Hepatocyte (in vitro differentiated cells): Measurements from ENCODE around the gene PRKRIP1. TPM values are rescaled to one million over a fixed set of nuclear protein-coding genes. Genes with fewer than 3 reads are reported as not detected.

Experiments
- DNase-seq: peaks from one replicate; pipeline ENCODE4 v3.0.0-alpha.2; 2016; ENCODE audit warnings: low spot score
- H2AFZ ChIP-seq: fragments of 200-600 bp; sonication (generic); 2 replicates; pipeline ENCODE4 v1.6.0; 2016; ENCODE audit warnings: antibody characterized with exemption, mild to moderate bottlenecking
- H3K27ac ChIP-seq: fragments of 200-600 bp; sonication (generic); 2 replicates; pipeline ENCODE4 v1.5.1; 2016; ENCODE audit warnings: mild to moderate bottlenecking
- H3K27me3 ChIP-seq: fragments of 200-600 bp; sonication (generic); 2 replicates; pipeline ENCODE4 v1.6.1; 2016
- H3K36me3 ChIP-seq: fragments of 200-600 bp; sonication (generic); replicated peaks from 2 replicates; pipeline ENCODE4 v1.5.1; 2016; ENCODE audit warnings: low read depth; ENCODE audit not compliant: insufficient read depth
- H3K4me1 ChIP-seq: fragments of 200-600 bp; sonication (generic); 2 replicates; pipeline ENCODE4 v1.5.1; 2016; ENCODE audit warnings: mild to moderate bottlenecking, moderate library complexity; ENCODE audit not compliant: insufficient read depth
- H3K4me2 ChIP-seq: fragments of 200-600 bp; sonication (generic); 2 replicates; pipeline ENCODE4 v1.6.0; 2016
- H3K4me3 ChIP-seq: fragments of 200-600 bp; sonication (generic); 2 replicates; pipeline ENCODE4 v1.5.1; 2016; ENCODE audit warnings: mild to moderate bottlenecking
- H3K79me2 ChIP-seq: fragments of 200-600 bp; sonication (generic); 2 replicates; pipeline ENCODE4 v1.6.0; 2017; ENCODE audit warnings: mild to moderate bottlenecking
- H3K9me2 ChIP-seq: fragments of 200-600 bp; sonication (generic); replicated peaks from 2 replicates; pipeline ENCODE4 v1.6.0; 2017; ENCODE audit warnings: mild to moderate bottlenecking; ENCODE audit not compliant: insufficient read depth
- H3K9me3 ChIP-seq: fragments of 200-600 bp; sonication (generic); 2 replicates; pipeline ENCODE4 v1.5.1; 2016; ENCODE audit warnings: low read depth, mild to moderate bottlenecking
- H4K20me1 ChIP-seq: fragments of 200-600 bp; sonication (generic); 2 replicates; pipeline ENCODE4 v1.6.0; 2016; ENCODE audit warnings: mild to moderate bottlenecking; ENCODE audit not compliant: insufficient read depth, poor library complexity, severe bottlenecking
- CTCF ChIP-seq: fragments of 200-600 bp; sonication (generic); IDR thresholded peaks from 2 replicates; pipeline ENCODE4 v1.5.1; 2016; ENCODE audit warnings: antibody characterized with exemption, mild to moderate bottlenecking; ENCODE audit not compliant: poor library complexity
- EZH2 ChIP-seq: fragments of 200-600 bp; sonication (generic); IDR thresholded peaks from 2 replicates; pipeline ENCODE4 v1.6.1; 2016; ENCODE audit warnings: antibody characterized with exemption, mild to moderate bottlenecking, borderline replicate concordance
- EZH2phosphoT487 ChIP-seq: fragments of 200-600 bp; sonication (generic); IDR thresholded peaks from one replicate; pipeline ENCODE4 v1.6.1; 2018; ENCODE audit warnings: antibody characterized with exemption, mild to moderate bottlenecking, low read depth, moderate library complexity; ENCODE audit not compliant: unreplicated experiment, severe bottlenecking
- WGBS: methylation state at CpG from one replicate; pipeline ENCODE4 v1.1.6; 2016; ENCODE audit warnings: low lambda C conversion rate; ENCODE audit errors: missing lambda C conversion rate; 5-methylcytosine and 5-hydroxymethylcytosine counted together
- polyA plus RNA-seq: library from polyadenylated mRNA; unstranded; fragments of >200 nt; fragmentation: Nextera tagmentation; extraction: Ambion mirVana; gene quantifications from 2 replicates; pipeline ENCODE4 v1.2.1, GENCODE V29; 2016
- total RNA-seq: library from RNA; depleted of rRNA; stranded (reverse); fragments of >200 nt; gene quantifications from 2 replicates; pipeline ENCODE4 v1.2.3, GENCODE V29; 2014

Gene PRKRIP1
- total and polyA plus RNA-seq, 2 experiments from 2014 or later = 33.8 to 44.6 TPM

GRCh38 chr7:102466097-102466496 is 69.9 kb downstream of the PRKRIP1 start:
- no peak overlapping the region for H2AFZ ChIP-seq
- H3K9me3 ChIP-seq = no peaks in the 10 kb centered on the region
- no peaks in the 10 kb centered on the region for H3K9me2 ChIP-seq
- peak overlapping the region; percentile 86 for H3K4me2 ChIP-seq
- H3K27ac ChIP-seq = no peak overlapping the region
- H3K79me2 ChIP-seq = peaks cover 27% of the 10 kb centered on the region
- H3K36me3 ChIP-seq = no peaks in the 10 kb centered on the region
- TF ChIP-seq EZH2phosphoT487 = no peak
- TF ChIP-seq CTCF = no peak
- no peak for TF ChIP-seq EZH2
- H3K4me3 ChIP-seq = no peak overlapping the region
- no peaks in the 10 kb centered on the region for H4K20me1 ChIP-seq
- peaks cover 7% of the 10 kb centered on the region for H3K4me1 ChIP-seq
- no peak for DNase-seq
- H3K27me3 ChIP-seq = no peaks in the 10 kb centered on the region
- WGBS = 95% methylated on average over 7 of the region's 7 CpGs

GRCh38 chr7:102467581-102468477 is 71.7 kb downstream of the PRKRIP1 start:
- H3K4me1 ChIP-seq = peaks cover 7% of the 10 kb centered on the region
- no peaks in the 10 kb centered on the region for H3K27me3 ChIP-seq
- H3K9me2 ChIP-seq = no peaks in the 10 kb centered on the region
- no peak for DNase-seq
- H2AFZ ChIP-seq = no peak overlapping the region
- H3K4me3 ChIP-seq = no peak overlapping the region
- no peak overlapping the region for H3K27ac ChIP-seq
- 96% methylated on average over 24 of the region's 24 CpGs for WGBS
- no peak for TF ChIP-seq EZH2phosphoT487
- TF ChIP-seq EZH2 = no peak
- no peak for TF ChIP-seq CTCF
- H3K79me2 ChIP-seq = peaks cover 16% of the 10 kb centered on the region
- no peak overlapping the region for H3K4me2 ChIP-seq
- H4K20me1 ChIP-seq = no peaks in the 10 kb centered on the region
- no peaks in the 10 kb centered on the region for H3K36me3 ChIP-seq
- H3K9me3 ChIP-seq = no peaks in the 10 kb centered on the region

GRCh38 chr7:102468478-102469350 is 72.6 kb downstream of the PRKRIP1 start:
- peak; percentile 4 for DNase-seq
- peaks cover 9% of the 10 kb centered on the region for H3K79me2 ChIP-seq

More at GRCh38 chr7:102468478-102469350, 72.6 kb downstream of the PRKRIP1 start:
- WGBS = 94% methylated on average over 26 of the region's 40 CpGs
- Histone ChIP-seq H4K20me1 (no peaks in the 10 kb centered on the region), H3K27me3 (no peaks in the 10 kb centered on the region), H2AFZ (no peak overlapping the region), H3K36me3 (no peaks in the 10 kb centered on the region), H3K4me2 (no peak overlapping the region), H3K4me3 (no peak overlapping the region), H3K27ac (no peak overlapping the region), H3K9me2 (no peaks in the 10 kb centered on the region), H3K4me1 (peaks cover 3% of the 10 kb centered on the region), H3K9me3 (no peaks in the 10 kb centered on the region)
- TF ChIP-seq EZH2 (no peak), CTCF (no peak), EZH2phosphoT487 (no peak)
